Prostate gland (tissue), 2 donors: ENCODE data around the gene PSIP1.

Experiments used
- CTCF ChIP-seq, 4 experiments: fragments of 200-600 bp in 2 of 4; fragments of 450-650 bp in 2 of 4; sonication (generic) in 2 of 4; IDR thresholded peaks; 1 replicate in 3 of 4; 2 replicates in 1 of 4; pipeline ENCODE4 v1.5.1; 2016 to 2019; ENCODE audit warnings: antibody characterized with exemption in 4 of 4, mild to moderate bottlenecking in 2 of 4, moderate library complexity in 2 of 4
- POLR2AphosphoS5 ChIP-seq: sonication (generic); formaldehyde crosslinking; IDR thresholded peaks from one replicate; pipeline ENCODE4 v1.6.1; 2017; ENCODE audit warnings: antibody characterized with exemption

GRCh38 chr9:15513335-15513734 is 2.6 kb upstream of the PSIP1 start:
- no peak for TF ChIP-seq CTCF (IDR thresholded peaks at IDR 0.05)
- TF ChIP-seq POLR2AphosphoS5 = no peak
